Measurements from ENCODE around the gene FGF1. TPM values are rescaled to one million over a fixed set of nuclear protein-coding genes. Genes with fewer than 3 reads are reported as not detected.
A peak's percentile ranks its signal among the peaks of the same experiment; 100 is the strongest.

Gene FGF1
- polyA plus RNA-seq, 1 of the 3 experiments (the other 2 are of a cell fraction): 5.3 TPM

DNA sequence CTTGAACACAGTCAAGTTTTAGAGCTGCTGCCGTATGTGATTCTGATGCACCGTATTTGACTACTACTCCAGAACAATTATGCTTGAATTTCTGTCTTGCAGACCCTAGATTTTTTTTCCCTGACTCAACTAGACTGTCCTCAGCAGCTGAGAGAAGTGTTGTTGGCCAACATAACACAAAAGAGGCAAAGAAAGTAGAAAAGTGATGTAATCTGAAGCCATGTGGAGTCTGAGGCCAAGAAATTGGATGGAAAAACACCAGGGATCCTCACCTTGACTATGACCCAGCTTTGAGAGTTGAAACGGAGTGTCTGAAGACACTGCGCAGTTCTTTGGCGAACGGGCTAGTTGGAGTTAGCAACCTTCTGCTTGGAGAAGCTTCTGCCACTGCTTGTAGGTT, 36.3 kb upstream of the FGF1 start (continued):
- TF ChIP-seq, protein P1, sequence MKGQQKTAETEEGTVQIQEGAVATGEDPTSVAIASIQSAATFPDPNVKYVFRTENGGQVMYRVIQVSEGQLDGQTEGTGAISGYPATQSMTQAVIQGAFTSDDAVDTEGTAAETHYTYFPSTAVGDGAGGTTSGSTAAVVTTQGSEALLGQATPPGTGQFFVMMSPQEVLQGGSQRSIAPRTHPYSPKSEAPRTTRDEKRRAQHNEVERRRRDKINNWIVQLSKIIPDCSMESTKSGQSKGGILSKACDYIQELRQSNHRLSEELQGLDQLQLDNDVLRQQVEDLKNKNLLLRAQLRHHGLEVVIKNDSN (IDR thresholded peaks at IDR 0.05; ENCODE audit: borderline replicate concordance, low read depth): no peak
- TF ChIP-seq YY1 (IDR thresholded peaks at IDR 0.05; ENCODE audit: low read depth) (no peak), GABPA (IDR thresholded peaks at IDR 0.05; ENCODE audit: low read depth) (no peak), FOXJ3 (CRISPR knock-in tag; IDR thresholded peaks at IDR 0.05) (no peak)

DNA sequence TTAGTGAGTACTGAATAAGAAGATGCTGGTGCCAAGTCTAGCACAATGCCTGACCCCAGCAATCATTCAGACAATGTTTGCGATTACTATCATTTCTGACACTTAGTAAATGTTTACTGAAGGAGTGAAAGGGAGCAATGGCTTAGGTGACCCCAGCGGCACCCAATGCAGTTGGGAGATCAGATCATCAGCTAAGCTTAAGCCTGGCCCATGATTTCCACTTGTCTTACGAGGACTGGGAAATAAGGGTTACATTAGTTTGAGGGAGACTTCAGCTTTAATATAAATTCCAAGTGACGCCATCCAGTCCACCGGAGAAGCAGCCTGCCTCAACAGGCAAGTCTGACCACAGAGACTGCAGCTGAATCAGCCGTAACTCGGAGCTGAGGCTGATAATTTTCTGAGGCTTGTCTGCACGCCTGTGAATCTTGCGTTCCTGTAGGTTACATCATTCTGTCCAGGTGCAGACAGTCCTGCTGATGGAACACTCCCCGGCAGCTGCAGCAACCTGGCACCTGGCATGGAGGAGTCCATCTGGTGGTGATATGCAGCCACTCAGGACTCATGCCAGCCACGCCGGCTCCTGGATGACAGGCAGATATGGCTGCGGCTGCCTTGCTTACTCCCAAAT, 34.9 kb upstream of the FGF1 start:
- TF ChIP-seq RFX5 (IDR thresholded peaks at IDR 0.05; ENCODE audit: low read length): no peak
- no peak for TF ChIP-seq ELF1 (IDR thresholded peaks at IDR 0.05)
- TF ChIP-seq SMC3 (IDR thresholded peaks at IDR 0.05; ENCODE audit: low read depth, low read length): peak; percentile 4; the same call in 1 of the 2 replicates
- TF ChIP-seq, protein P2, sequence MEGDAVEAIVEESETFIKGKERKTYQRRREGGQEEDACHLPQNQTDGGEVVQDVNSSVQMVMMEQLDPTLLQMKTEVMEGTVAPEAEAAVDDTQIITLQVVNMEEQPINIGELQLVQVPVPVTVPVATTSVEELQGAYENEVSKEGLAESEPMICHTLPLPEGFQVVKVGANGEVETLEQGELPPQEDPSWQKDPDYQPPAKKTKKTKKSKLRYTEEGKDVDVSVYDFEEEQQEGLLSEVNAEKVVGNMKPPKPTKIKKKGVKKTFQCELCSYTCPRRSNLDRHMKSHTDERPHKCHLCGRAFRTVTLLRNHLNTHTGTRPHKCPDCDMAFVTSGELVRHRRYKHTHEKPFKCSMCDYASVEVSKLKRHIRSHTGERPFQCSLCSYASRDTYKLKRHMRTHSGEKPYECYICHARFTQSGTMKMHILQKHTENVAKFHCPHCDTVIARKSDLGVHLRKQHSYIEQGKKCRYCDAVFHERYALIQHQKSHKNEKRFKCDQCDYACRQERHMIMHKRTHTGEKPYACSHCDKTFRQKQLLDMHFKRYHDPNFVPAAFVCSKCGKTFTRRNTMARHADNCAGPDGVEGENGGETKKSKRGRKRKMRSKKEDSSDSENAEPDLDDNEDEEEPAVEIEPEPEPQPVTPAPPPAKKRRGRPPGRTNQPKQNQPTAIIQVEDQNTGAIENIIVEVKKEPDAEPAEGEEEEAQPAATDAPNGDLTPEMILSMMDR (IDR thresholded peaks at IDR 0.05): no peak
- TF ChIP-seq POLR2AphosphoS5 (IDR thresholded peaks at IDR 0.05; ENCODE audit: low read depth, low read length): no peak
- H3K27me3 ChIP-seq (ENCODE audit: insufficient read depth): no peaks in the 10 kb centered on the region
- peaks cover 24 to 28% of the 10 kb centered on the region in 2 experiments for H3K4me1 ChIP-seq (ENCODE audit: control insufficient read depth in 1 of 2, insufficient read depth in 2 of 2, low read depth in 1 of 2, low read length in 1 of 2)
- no peaks in the 10 kb centered on the region for H3K9me3 ChIP-seq
- no peaks in the 10 kb centered on the region for H3K9me2 ChIP-seq
- no peaks in the 10 kb centered on the region for H3K36me3 ChIP-seq (replicated peaks in 1 of 2; ENCODE audit: control insufficient read depth in 1 of 2, insufficient read depth in 2 of 2, low read length in 1 of 2)
- no peak overlapping the region for H2AFZ ChIP-seq (ENCODE audit: low read depth)
- no peak for DNase-seq
- no peaks in the 10 kb centered on the region for H3K79me2 ChIP-seq (ENCODE audit: insufficient read depth)
- ChIA-PET POLR2A (interaction anchor here (1.5 kb wide), 1 partner anchor 49 kb away, joined by 4 read pairs; the partner anchor contains the start of gene ARHGAP26), CTCF (interaction anchor here (0.9 to 14.5 kb wide), 9 partner anchors 8 to 160 kb away, joined by 3 to 1285 read pairs (median 5); partner anchors contain the start of gene ARHGAP26)
- 89% methylated on average over 11 of the region's 13 CpGs for WGBS (ENCODE audit: low lambda C conversion rate)
- no peak overlapping the region for H3K4me2 ChIP-seq
- peaks cover 5% of the 10 kb centered on the region for H3F3A ChIP-seq (replicated peaks; ENCODE audit: insufficient read depth)
- no peaks in the 10 kb centered on the region for H4K20me1 ChIP-seq (ENCODE audit: insufficient read depth)
- H3K9ac ChIP-seq: no peak overlapping the region
- H3K27ac ChIP-seq (ENCODE audit: low read depth in 2 of 2, low read length in 1 of 2): no peak overlapping the region
- no peak overlapping the region for H3K4me3 ChIP-seq (ENCODE audit: low read depth in 2 of 2, low read length in 1 of 2)

DNA sequence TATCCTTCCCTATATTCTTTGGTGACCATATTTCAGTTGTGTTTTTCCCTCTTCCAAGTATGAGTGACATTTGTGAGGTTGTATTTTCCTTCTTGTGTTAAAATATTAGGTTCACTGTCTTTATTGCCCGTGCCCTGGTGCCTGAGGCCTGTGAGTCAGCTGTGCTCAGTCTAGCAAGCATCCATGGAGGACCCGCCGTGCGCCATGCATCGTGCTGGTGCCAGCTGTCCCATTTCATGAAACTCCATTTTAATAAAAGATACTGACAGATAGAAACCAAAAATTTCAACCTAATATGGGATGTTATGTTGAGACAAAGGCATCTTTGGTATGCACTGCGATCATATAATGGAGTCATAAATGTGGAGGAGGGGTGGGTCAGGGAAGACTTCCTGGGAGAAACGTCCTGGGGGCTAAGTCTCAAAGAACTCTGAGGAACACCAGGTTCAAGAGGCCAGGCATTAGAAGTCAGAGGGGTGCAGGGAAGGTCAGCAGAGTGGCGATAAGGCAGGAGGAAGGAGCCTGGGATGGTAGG, 34.0 kb upstream of the FGF1 start:
- no peaks in the 10 kb centered on the region for H3F3A ChIP-seq (replicated peaks; ENCODE audit: insufficient read depth)
- DNase-seq: no peak
- H3K79me2 ChIP-seq (ENCODE audit: insufficient read depth): no peaks in the 10 kb centered on the region
- H3K4me1 ChIP-seq (ENCODE audit: control insufficient read depth in 1 of 2, insufficient read depth in 2 of 2, low read depth in 1 of 2, low read length in 1 of 2): peaks cover 15 to 30% of the 10 kb centered on the region in 2 experiments; a peak in 3 of 4 replicates
- 86% methylated on average over 8 of the region's 8 CpGs for WGBS (ENCODE audit: low lambda C conversion rate)
- H3K9me2 ChIP-seq: no peaks in the 10 kb centered on the region
- H3K27me3 ChIP-seq (ENCODE audit: insufficient read depth): no peaks in the 10 kb centered on the region
- ChIA-PET CTCF (interaction anchor here (0.9 to 14.5 kb wide), 6 partner anchors 20 to 160 kb away, joined by 3 to 1285 read pairs (median 169); partner anchors contain the start of gene ARHGAP26), POLR2A (interaction anchor here (1.5 kb wide), 1 partner anchor 50 kb away, joined by 4 read pairs; the partner anchor contains the start of gene ARHGAP26)
- H2AFZ ChIP-seq (ENCODE audit: low read depth): peak overlapping the region; percentile 39; the same call in 1 of the 2 replicates
- no peak overlapping the region for H3K4me2 ChIP-seq
- H3K9me3 ChIP-seq: no peaks in the 10 kb centered on the region
- no peak overlapping the region for H3K27ac ChIP-seq (ENCODE audit: low read depth in 2 of 2, low read length in 1 of 2)
- no peaks in the 10 kb centered on the region for H4K20me1 ChIP-seq (ENCODE audit: insufficient read depth)
- no peak overlapping the region for H3K9ac ChIP-seq
- H3K4me3 ChIP-seq (ENCODE audit: low read depth in 2 of 2, low read length in 1 of 2): no peak overlapping the region
- H3K36me3 ChIP-seq (replicated peaks in 1 of 2; ENCODE audit: control insufficient read depth in 1 of 2, insufficient read depth in 2 of 2, low read length in 1 of 2): no peaks in the 10 kb centered on the region
- TF ChIP-seq, protein P3, sequence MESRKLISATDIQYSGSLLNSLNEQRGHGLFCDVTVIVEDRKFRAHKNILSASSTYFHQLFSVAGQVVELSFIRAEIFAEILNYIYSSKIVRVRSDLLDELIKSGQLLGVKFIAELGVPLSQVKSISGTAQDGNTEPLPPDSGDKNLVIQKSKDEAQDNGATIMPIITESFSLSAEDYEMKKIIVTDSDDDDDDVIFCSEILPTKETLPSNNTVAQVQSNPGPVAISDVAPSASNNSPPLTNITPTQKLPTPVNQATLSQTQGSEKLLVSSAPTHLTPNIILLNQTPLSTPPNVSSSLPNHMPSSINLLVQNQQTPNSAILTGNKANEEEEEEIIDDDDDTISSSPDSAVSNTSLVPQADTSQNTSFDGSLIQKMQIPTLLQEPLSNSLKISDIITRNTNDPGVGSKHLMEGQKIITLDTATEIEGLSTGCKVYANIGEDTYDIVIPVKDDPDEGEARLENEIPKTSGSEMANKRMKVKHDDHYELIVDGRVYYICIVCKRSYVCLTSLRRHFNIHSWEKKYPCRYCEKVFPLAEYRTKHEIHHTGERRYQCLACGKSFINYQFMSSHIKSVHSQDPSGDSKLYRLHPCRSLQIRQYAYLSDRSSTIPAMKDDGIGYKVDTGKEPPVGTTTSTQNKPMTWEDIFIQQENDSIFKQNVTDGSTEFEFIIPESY (IDR thresholded peaks at IDR 0.05; ENCODE audit: borderline replicate concordance, low read depth): no peak
- TF ChIP-seq SIN3A (IDR thresholded peaks at IDR 0.05; ENCODE audit: borderline replicate concordance, low read depth, low read length) (no peak), RAD21 (IDR thresholded peaks at IDR 0.05; ENCODE audit: low read length) (no peak), FOSL2 (IDR thresholded peaks at IDR 0.05; ENCODE audit: borderline replicate concordance, low read depth) (no peak), MEF2A (IDR thresholded peaks at IDR 0.05; ENCODE audit: borderline replicate concordance, low read depth) (no peak), CHD2 (IDR thresholded peaks at IDR 0.05; ENCODE audit: low read length, partially characterized antibody) (no peak)
- TF ChIP-seq, protein P4, sequence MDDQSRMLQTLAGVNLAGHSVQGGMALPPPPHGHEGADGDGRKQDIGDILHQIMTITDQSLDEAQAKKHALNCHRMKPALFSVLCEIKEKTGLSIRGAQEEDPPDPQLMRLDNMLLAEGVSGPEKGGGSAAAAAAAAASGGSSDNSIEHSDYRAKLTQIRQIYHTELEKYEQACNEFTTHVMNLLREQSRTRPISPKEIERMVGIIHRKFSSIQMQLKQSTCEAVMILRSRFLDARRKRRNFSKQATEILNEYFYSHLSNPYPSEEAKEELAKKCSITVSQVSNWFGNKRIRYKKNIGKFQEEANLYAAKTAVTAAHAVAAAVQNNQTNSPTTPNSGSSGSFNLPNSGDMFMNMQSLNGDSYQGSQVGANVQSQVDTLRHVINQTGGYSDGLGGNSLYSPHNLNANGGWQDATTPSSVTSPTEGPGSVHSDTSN (IDR thresholded peaks at IDR 0.05): peak; percentile 42; the same call in 1 of the 2 replicates
